ENCODE data around the gene CTNND2.

CTNND2 gene

DNA sequence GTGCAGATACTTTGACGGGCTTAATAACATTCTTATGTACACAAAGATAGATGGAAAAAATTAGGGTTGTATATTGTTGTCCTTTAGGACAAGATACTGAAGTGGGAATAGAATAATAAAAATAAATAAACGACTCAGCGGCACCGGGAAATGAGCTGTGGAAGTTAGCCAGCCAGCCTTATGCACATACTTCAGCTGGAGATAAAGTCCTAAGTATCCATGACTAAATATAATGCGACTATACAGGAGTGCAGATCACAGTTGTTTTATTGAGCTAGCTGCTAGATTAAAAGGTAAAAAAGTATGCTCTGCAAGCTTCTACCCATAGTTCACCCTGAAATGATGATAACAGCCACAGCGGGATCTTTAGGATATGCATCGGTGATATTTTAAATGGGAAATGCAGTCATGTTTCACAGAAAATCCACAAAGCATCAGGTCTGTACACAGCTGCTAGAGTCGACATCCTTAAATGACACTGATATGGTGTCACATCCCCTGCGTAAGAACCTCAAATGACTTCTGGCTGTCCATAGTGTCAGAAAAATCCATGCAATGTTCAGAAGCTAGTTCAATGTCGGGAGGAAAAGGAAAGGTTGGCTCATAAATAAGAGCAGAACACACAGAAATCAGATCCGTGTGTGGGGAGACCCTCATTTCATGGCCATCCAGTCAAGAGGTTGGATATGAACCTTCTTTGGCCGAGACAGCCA lies 750.4 kb downstream of the CTNND2 start:
- no peak overlapping the region for H3K9ac ChIP-seq (ENCODE audit: low read length)
- H3K9me3 ChIP-seq (ENCODE audit: control insufficient read depth, low read length), result no peaks in the 10 kb centered on the region
- no peaks in the 10 kb centered on the region for H3K27me3 ChIP-seq (replicated peaks; ENCODE audit: control insufficient read depth, insufficient read depth, low read length)
- no peak overlapping the region for H3K4me3 ChIP-seq (ENCODE audit: low read length)
- no peaks in the 10 kb centered on the region for H3K36me3 ChIP-seq (ENCODE audit: control insufficient read depth, insufficient read depth, low read length, severe bottlenecking)
- no peaks in the 10 kb centered on the region for H3K4me1 ChIP-seq (ENCODE audit: control insufficient read depth, insufficient read depth, low read length)
- no peak for DNase-seq (ENCODE audit: low read depth)

DNA sequence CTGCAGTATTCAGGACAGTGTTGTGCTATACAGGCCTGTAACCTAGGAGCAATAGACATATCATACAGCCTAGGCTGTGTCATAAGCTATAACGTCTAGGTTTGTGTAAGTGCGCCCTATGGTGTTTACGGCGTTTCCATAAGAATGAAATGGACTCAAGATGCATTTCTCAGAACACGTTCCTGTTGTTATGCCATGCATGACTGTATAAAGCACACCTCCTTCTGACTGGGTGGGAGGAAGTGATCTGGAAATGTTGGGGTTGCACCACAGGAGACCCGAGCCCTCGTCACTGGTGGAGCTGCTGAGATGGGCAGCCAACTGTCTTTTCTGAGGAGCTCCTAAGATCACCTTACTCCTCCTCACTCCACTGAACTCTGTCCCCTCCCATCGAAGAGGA lies 751.9 kb downstream of the CTNND2 start:
- H3K36me3 ChIP-seq (ENCODE audit: control insufficient read depth, insufficient read depth, low read length, severe bottlenecking), result no peaks in the 10 kb centered on the region
- no peak for DNase-seq (ENCODE audit: low read depth)
- H3K4me3 ChIP-seq (ENCODE audit: low read length), result no peak overlapping the region
- H3K9ac ChIP-seq (ENCODE audit: low read length), result no peak overlapping the region
- H3K4me1 ChIP-seq (ENCODE audit: control insufficient read depth, insufficient read depth, low read length), result no peaks in the 10 kb centered on the region
- H3K9me3 ChIP-seq (ENCODE audit: control insufficient read depth, low read length), result no peaks in the 10 kb centered on the region
- H3K27me3 ChIP-seq (replicated peaks; ENCODE audit: control insufficient read depth, insufficient read depth, low read length), result no peaks in the 10 kb centered on the region

DNA sequence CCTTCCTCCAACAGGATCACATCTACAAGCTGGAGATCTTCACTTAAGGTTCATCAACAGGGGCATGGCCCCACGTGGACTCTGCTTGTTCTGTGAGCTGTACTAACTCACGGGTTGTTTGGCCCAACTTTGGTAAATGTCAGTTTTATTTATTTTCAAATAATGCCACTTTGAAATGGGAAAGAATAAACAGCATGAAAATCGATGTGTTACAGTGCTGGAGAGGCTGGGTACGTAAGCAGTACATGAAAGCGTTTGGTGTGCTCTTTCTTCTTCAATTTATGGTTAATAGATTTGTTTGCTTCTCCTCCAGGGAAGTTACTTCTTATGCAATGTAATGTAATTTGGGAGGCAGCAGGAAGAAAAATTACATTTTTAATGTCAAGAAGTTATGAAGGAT lies 753.3 kb downstream of the CTNND2 start:
- DNase-seq (ENCODE audit: low read depth), result no peak
- H3K9me3 ChIP-seq (ENCODE audit: control insufficient read depth, low read length), result no peaks in the 10 kb centered on the region
- no peak overlapping the region for H3K9ac ChIP-seq (ENCODE audit: low read length)
- H3K36me3 ChIP-seq (ENCODE audit: control insufficient read depth, insufficient read depth, low read length, severe bottlenecking), result no peaks in the 10 kb centered on the region
- no peaks in the 10 kb centered on the region for H3K27me3 ChIP-seq (replicated peaks; ENCODE audit: control insufficient read depth, insufficient read depth, low read length)
- H3K4me1 ChIP-seq (ENCODE audit: control insufficient read depth, insufficient read depth, low read length), result no peaks in the 10 kb centered on the region
- no peak overlapping the region for H3K4me3 ChIP-seq (ENCODE audit: low read length)

DNA sequence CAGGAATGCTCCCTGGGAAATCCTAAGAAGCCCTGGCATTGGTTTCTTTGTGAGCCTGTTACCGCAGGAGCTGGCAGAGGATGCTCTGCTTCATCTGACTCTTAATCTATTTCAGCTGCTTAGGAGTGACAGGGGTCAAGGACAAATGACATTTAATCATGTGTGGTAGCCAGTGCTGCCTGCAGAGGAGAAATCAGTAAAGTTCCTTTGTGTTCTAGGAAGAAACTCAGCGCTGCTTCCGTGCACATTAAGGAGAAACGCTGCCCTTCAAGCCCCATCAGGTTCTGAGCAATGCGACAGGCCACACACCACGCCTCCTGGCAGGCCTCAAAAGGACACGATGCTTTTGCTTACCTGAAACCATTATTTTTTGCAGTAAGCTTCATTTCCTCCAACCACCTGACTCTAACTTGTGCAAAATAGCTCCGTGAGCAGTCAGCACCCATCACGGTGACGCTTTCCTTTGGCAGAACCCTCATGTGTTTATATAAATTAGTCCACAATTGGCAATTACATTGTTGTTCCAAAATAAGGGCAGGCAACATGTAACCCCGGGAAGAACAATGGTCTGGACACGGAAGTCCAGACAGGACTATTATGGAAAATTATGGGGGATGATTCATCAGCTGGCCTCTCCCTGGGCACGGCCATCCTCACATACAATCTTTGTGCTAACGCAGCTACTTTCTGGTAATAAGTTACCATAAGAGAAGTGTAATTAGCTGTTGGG lies 755.3 kb downstream of the CTNND2 start:
- DNase-seq (ENCODE audit: low read depth), result no peak
- no peaks in the 10 kb centered on the region for H3K36me3 ChIP-seq (ENCODE audit: control insufficient read depth, insufficient read depth, low read length, severe bottlenecking)
- no peak overlapping the region for H3K9ac ChIP-seq (ENCODE audit: low read length)

DNA sequence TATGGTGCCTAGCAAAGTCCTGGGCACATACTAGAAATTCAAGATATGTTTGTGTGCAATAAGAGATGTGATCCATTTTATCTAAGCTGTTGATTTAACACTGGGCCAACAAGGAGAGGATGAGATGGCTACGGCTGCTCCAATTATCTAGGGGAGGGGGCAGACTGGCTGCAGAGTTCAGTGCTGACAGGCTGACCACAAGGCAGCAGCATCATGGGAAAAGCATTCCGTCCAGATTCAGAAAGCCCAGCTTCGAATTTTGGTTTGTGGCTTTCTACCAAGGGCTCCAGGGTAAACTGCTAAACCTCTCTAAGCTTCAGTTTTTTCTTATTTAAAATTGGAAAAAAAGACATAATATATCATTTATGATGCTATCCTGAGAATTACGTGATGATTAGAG lies 758.1 kb downstream of the CTNND2 start:
- no peaks in the 10 kb centered on the region for H3K9me3 ChIP-seq (ENCODE audit: control insufficient read depth, low read length)

More for the DNA sequence above, 755.3 kb downstream of the CTNND2 start:
- no peaks in the 10 kb centered on the region for H3K27me3 ChIP-seq (replicated peaks; ENCODE audit: control insufficient read depth, insufficient read depth, low read length)
- H3K4me1 ChIP-seq (ENCODE audit: control insufficient read depth, insufficient read depth, low read length), result no peaks in the 10 kb centered on the region
- no peak overlapping the region for H3K4me3 ChIP-seq (ENCODE audit: low read length)
- no peaks in the 10 kb centered on the region for H3K9me3 ChIP-seq (ENCODE audit: control insufficient read depth, low read length)

DNA sequence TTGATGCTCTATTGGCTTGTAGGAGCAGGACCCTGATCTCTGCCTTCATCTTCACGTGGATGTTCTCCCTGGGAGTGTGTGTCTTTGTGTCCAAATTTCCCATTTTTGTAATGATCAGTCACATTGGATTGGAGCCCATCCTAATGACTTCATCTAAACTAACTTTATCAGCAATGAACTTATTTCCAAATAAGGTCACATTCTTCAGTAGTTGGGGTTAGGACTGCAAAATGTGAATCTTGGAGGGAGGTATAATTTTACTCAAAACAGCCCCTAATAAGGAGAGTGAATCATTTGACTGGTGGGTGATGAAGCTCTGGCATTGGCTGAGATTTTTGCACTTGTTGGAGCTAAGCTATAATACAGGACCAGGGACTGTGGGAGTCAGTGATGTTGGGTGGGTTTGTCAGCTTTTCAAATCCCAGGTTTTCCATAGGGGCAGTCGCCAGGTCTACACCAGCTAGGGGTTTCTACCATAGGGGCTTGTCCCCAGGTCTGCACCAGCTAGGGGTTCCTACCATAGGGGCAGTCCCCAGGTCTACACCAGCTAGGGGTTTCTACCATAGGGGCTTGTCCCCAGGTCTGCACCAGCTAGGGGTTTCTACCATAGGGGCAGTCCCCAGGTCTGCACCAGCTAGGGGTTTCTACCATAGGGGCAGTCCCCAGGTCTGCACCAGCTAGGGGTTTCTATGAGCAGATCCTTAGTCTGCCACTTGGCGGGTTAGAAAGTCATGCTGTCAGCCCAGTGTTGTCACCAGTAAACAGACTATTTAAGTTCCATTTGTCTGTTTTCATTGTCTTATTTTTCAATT lies 760.6 kb downstream of the CTNND2 start:
- H3K27me3 ChIP-seq (replicated peaks; ENCODE audit: control insufficient read depth, insufficient read depth, low read length), result no peaks in the 10 kb centered on the region
- no peaks in the 10 kb centered on the region for H3K9me3 ChIP-seq (ENCODE audit: control insufficient read depth, low read length)
- no peaks in the 10 kb centered on the region for H3K36me3 ChIP-seq (ENCODE audit: control insufficient read depth, insufficient read depth, low read length, severe bottlenecking)
- no peak overlapping the region for H3K9ac ChIP-seq (ENCODE audit: low read length)
- no peak overlapping the region for H3K4me3 ChIP-seq (ENCODE audit: low read length)
- DNase-seq (ENCODE audit: low read depth), result no peak
- H3K4me1 ChIP-seq (ENCODE audit: control insufficient read depth, insufficient read depth, low read length), result no peaks in the 10 kb centered on the region

More for the DNA sequence above, 758.1 kb downstream of the CTNND2 start:
- Histone ChIP-seq H3K9ac (ENCODE audit: low read length) (no peak overlapping the region), H3K4me1 (ENCODE audit: control insufficient read depth, insufficient read depth, low read length) (no peaks in the 10 kb centered on the region), H3K36me3 (ENCODE audit: control insufficient read depth, insufficient read depth, low read length, severe bottlenecking) (no peaks in the 10 kb centered on the region), H3K4me3 (ENCODE audit: low read length) (no peak overlapping the region), H3K27me3 (replicated peaks; ENCODE audit: control insufficient read depth, insufficient read depth, low read length) (no peaks in the 10 kb centered on the region)
- no peak for DNase-seq (ENCODE audit: low read depth)

DNA sequence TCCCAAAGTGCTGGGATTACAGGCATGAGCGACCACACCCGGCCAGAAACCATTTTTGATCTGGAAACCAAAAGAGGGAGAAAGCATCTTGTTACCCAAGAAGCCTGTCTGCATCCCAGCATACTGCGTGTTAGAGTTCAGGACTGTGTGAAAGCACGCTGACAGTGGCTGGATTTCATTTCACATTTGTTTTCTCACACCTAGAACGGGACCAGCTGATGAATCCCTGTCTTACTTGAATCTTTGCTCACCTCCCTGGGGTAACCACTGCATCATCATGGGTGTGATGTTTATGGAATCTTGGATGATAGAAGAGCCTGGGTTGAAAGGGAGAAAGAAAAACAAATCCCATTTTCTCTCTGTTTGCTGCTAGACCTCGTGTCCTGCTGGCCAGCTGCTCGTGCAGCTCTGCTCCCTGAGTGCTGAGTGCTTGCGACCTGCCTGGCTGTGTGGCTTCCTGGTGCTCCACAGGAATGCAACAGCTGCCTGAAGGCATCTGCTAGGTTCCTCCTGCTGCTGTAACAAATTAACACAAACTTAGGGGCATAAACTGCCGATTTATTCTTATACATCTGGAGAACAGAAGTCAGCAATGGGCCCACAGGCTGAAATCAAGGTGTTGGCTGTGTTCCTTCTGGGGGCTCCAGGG lies 764.9 kb downstream of the CTNND2 start:
- Histone ChIP-seq H3K9ac (ENCODE audit: low read length) (no peak overlapping the region), H3K4me1 (ENCODE audit: control insufficient read depth, insufficient read depth, low read length) (no peaks in the 10 kb centered on the region), H3K27me3 (replicated peaks; ENCODE audit: control insufficient read depth, insufficient read depth, low read length) (no peaks in the 10 kb centered on the region), H3K4me3 (ENCODE audit: low read length) (no peak overlapping the region), H3K36me3 (ENCODE audit: control insufficient read depth, insufficient read depth, low read length, severe bottlenecking) (no peaks in the 10 kb centered on the region), H3K9me3 (ENCODE audit: control insufficient read depth, low read length) (no peaks in the 10 kb centered on the region)
- DNase-seq (ENCODE audit: low read depth), result no peak

DNA sequence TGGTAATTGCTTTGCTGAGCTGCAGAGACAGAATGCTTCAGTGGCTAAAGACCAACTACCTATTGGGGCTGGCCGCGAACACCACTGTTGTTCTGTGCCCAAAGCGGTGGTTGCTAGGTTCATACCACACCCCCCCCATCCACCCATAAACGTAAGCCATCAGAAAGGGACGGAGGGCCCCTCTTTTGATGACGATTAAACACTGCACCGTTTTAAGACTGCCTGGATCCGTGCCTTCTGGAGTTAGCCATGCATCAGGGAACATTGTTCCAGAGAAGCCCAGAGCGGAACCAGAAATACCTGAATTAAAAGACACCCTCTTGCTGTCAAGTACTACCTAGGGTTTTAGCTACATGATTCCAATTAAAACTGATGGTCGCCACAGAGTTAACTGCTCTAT lies 774.1 kb downstream of the CTNND2 start:
- Histone ChIP-seq H3K4me1 (ENCODE audit: control insufficient read depth, insufficient read depth, low read length) (no peaks in the 10 kb centered on the region), H3K9ac (ENCODE audit: low read length) (no peak overlapping the region), H3K9me3 (ENCODE audit: control insufficient read depth, low read length) (no peaks in the 10 kb centered on the region), H3K4me3 (ENCODE audit: low read length) (no peak overlapping the region), H3K36me3 (ENCODE audit: control insufficient read depth, insufficient read depth, low read length, severe bottlenecking) (no peaks in the 10 kb centered on the region), H3K27me3 (replicated peaks; ENCODE audit: control insufficient read depth, insufficient read depth, low read length) (no peaks in the 10 kb centered on the region)
- no peak for DNase-seq (ENCODE audit: low read depth)

DNA sequence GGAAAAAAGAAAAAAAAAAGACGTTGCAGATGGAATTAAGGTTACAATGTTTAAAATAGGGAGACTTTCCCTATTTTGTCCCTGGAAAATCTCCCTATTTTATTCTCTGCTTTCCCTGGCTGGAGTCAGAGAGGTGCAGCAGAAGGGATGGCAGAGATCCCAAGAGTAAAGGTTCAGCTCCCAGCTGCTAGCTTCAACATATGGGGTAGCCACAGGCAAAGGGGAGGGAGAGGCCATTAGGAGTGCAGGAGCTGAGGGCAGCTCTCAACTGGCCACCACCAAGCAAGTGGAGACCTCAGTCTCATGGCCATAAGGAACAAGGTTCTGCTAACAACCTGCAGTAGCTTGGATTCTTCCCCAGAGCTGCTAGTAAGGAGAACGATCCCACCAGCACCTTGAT lies 776.2 kb downstream of the CTNND2 start:
- H3K27me3 ChIP-seq (replicated peaks; ENCODE audit: control insufficient read depth, insufficient read depth, low read length), result peaks cover 7% of the 10 kb centered on the region
- H3K9ac ChIP-seq (ENCODE audit: low read length), result no peak overlapping the region
- H3K9me3 ChIP-seq (ENCODE audit: control insufficient read depth, low read length), result no peaks in the 10 kb centered on the region
- no peaks in the 10 kb centered on the region for H3K4me1 ChIP-seq (ENCODE audit: control insufficient read depth, insufficient read depth, low read length)
- no peak for DNase-seq (ENCODE audit: low read depth)
- no peaks in the 10 kb centered on the region for H3K36me3 ChIP-seq (ENCODE audit: control insufficient read depth, insufficient read depth, low read length, severe bottlenecking)
- H3K4me3 ChIP-seq (ENCODE audit: low read length), result no peak overlapping the region

DNA sequence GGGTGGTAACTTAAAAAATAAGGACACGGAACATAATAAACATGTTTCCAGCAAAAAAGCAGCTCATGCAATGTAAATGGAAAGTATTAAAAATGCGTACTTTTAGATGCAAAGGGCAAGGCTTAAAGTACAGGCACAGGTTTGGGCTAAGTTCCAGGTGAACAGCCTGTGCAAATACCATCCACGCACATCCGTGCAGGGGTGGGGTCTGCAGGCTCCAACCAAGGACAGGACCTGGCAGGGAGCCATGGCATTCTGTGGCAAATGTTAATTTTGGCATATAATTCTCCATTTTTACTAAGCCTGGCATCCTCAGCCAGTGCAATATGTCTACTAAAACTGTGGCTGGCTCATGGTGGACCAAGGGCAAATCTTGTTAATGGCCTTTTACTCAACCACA lies 777.4 kb downstream of the CTNND2 start:
- no peaks in the 10 kb centered on the region for H3K9me3 ChIP-seq (ENCODE audit: control insufficient read depth, low read length)
- no peaks in the 10 kb centered on the region for H3K36me3 ChIP-seq (ENCODE audit: control insufficient read depth, insufficient read depth, low read length, severe bottlenecking)
- DNase-seq (ENCODE audit: low read depth), result no peak
- H3K4me1 ChIP-seq (ENCODE audit: control insufficient read depth, insufficient read depth, low read length), result no peaks in the 10 kb centered on the region
- no peak overlapping the region for H3K9ac ChIP-seq (ENCODE audit: low read length)
- peaks cover 7% of the 10 kb centered on the region for H3K27me3 ChIP-seq (replicated peaks; ENCODE audit: control insufficient read depth, insufficient read depth, low read length)
- H3K4me3 ChIP-seq (ENCODE audit: low read length), result no peak overlapping the region

DNA sequence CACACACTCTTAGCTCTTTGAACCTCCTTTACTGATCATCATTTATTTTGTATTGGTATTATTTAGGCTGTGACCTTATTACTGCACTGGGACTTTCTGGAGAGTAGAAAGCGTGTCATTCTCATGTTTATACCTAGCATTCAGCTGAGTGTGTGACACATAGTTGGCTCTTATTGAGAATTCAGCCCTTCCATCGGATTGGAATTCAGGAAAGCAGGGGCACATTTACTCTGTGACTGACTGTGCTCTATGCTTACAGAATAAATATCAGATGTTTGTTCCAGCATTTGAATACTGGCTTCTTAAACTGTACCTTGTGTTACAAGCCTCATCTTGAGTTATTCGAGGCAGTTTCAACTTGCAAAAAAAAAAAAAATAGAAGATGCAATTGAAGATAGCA lies 782.4 kb downstream of the CTNND2 start:
- H3K27me3 ChIP-seq (replicated peaks; ENCODE audit: control insufficient read depth, insufficient read depth, low read length), result peaks cover 11% of the 10 kb centered on the region
- H3K36me3 ChIP-seq (ENCODE audit: control insufficient read depth, insufficient read depth, low read length, severe bottlenecking), result no peaks in the 10 kb centered on the region
- no peaks in the 10 kb centered on the region for H3K4me1 ChIP-seq (ENCODE audit: control insufficient read depth, insufficient read depth, low read length)
- H3K9me3 ChIP-seq (ENCODE audit: control insufficient read depth, low read length), result no peaks in the 10 kb centered on the region
- no peak overlapping the region for H3K4me3 ChIP-seq (ENCODE audit: low read length)
- DNase-seq (ENCODE audit: low read depth), result no peak
- no peak overlapping the region for H3K9ac ChIP-seq (ENCODE audit: low read length)
